Measurements from ENCODE around the gene KIF17.

DNA sequence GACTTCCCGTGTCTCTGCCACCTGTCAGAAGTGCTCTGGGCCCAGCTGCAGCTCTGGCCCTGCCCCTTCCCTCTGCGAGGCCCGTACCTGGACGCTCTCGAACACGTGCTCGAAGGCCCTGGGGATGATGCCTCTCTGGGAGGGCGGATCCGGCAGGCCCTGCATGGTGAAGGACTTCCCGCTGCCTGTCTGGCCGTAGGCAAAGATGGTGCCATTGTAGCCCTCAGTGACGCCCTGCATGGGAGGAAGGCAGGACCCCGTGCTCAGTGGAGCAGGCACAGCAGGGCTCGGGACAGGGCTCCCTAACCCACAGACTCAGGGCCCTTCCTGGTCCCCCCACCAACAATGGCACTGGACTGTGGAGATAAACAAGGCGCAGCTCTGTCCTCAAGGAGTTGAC is 2.4 kb downstream of the KIF17 start:
- TF ChIP-seq EZH2 (IDR thresholded peaks at IDR 0.05) (no peak), POLR2AphosphoS5 (IDR thresholded peaks at IDR 0.05; ENCODE audit: borderline replicate concordance, low read depth, low read length) (no peak), FOXP2 (optimal IDR thresholded peaks at IDR 0.05; ENCODE audit: control extremely low read depth, extremely low read length, insufficient read depth) (no peak)

Measured in SK-N-MC (cell line).